SU-DHL-6 (cell line): ENCODE results near the gene ZC3H12D.
"Not testable (repeated sequence)": the region's sequence is repeated elsewhere in the genome, so short reads cannot be mapped to it uniquely, and the experiment has no call there.

Experiments
- H2AFZ ChIP-seq: fragments of 200-600 bp; sonication (generic); 2 replicates; pipeline ENCODE4 v1.6.1; 2014; ENCODE audit warnings: low read depth, mild to moderate bottlenecking, moderate library complexity, mixed read lengths, antibody characterized with exemption, low read length; ENCODE audit not compliant: severe bottlenecking
- H3F3A ChIP-seq: fragments of 200-600 bp; shearing (Covaris generic); 2 replicates; pipeline ENCODE4 v1.6.0; 2016; ENCODE audit warnings: antibody characterized with exemption, mild to moderate bottlenecking; ENCODE audit not compliant: insufficient read depth
- H3K27ac ChIP-seq: fragments of 200-600 bp; sonication (generic); 2 replicates; pipeline ENCODE4 v1.5.1; 2016; ENCODE audit warnings: low read depth, mild to moderate bottlenecking, low read length, moderate library complexity, mixed read lengths
- H3K27me3 ChIP-seq: fragments of 200-600 bp; sonication (generic), shearing (Covaris generic); 2 replicates; pipeline ENCODE4 v1.6.0; 2014; ENCODE audit warnings: mild to moderate bottlenecking, low read length
- H3K36me3 ChIP-seq: fragments of 200-600 bp; sonication (generic); 2 replicates; pipeline ENCODE4 v1.6.1; 2014; ENCODE audit warnings: mild to moderate bottlenecking, low read length, mixed read lengths
- H3K4me2 ChIP-seq: fragments of 300-600, 200-600 bp; shearing (Covaris generic), sonication (generic); 2 replicates; pipeline ENCODE4 v1.6.0; 2014; ENCODE audit warnings: low read length, low read depth, mild to moderate bottlenecking; ENCODE audit not compliant: poor library complexity, severe bottlenecking
- H3K4me3 ChIP-seq: fragments of 200-600 bp; sonication (generic); 2 replicates; pipeline ENCODE4 v1.5.1; 2014; ENCODE audit warnings: antibody characterized with exemption, low read length, mild to moderate bottlenecking, mixed read lengths; ENCODE audit not compliant: insufficient read depth, poor library complexity, severe bottlenecking
- H3K79me2 ChIP-seq: fragments of 200-600 bp; sonication (generic); 2 replicates; pipeline ENCODE4 v1.6.1; 2014; ENCODE audit warnings: mild to moderate bottlenecking, low read length, moderate library complexity; ENCODE audit not compliant: insufficient read depth
- H3K9ac ChIP-seq: fragments of 200-600 bp; sonication (generic); 2 replicates; pipeline ENCODE4 v1.7.0; 2014; ENCODE audit warnings: mild to moderate bottlenecking, low read length
- H3K9me2 ChIP-seq: fragments of 200-600 bp; sonication (generic); replicated peaks from 2 replicates; pipeline ENCODE4 v1.6.1; 2014; ENCODE audit warnings: low read length; ENCODE audit not compliant: insufficient read depth
- H3K9me3 ChIP-seq: fragments of 200-600 bp; sonication (generic); 2 replicates; pipeline ENCODE4 v1.6.1; 2014; ENCODE audit warnings: low read length, mixed read lengths; ENCODE audit not compliant: insufficient read depth
- H4K20me1 ChIP-seq: fragments of 200-600 bp; sonication (generic); 2 replicates; pipeline ENCODE4 v1.6.1; 2014; ENCODE audit warnings: low read depth, mild to moderate bottlenecking, antibody characterized with exemption, low read length, moderate library complexity, mixed read lengths
- EZH2phosphoT487 ChIP-seq: fragments of 200-600 bp; sonication (generic), shearing (Covaris generic); conservative IDR thresholded peaks from 2 replicates; pipeline ENCODE4 v1.6.1; 2018; ENCODE audit warnings: mild to moderate bottlenecking, antibody characterized with exemption, low read length, moderate library complexity, mixed read lengths
- TF ChIP-seq, protein P1 (sequence below): fragments of 200-600 bp; sonication (generic); IDR thresholded peaks from one replicate; pipeline ENCODE4 v1.5.1; 2017; ENCODE audit warnings: antibody characterized with exemption, mild to moderate bottlenecking, low read length, moderate library complexity; ENCODE audit not compliant: insufficient read depth, poor library complexity, severe bottlenecking

ZC3H12D gene

DNA sequence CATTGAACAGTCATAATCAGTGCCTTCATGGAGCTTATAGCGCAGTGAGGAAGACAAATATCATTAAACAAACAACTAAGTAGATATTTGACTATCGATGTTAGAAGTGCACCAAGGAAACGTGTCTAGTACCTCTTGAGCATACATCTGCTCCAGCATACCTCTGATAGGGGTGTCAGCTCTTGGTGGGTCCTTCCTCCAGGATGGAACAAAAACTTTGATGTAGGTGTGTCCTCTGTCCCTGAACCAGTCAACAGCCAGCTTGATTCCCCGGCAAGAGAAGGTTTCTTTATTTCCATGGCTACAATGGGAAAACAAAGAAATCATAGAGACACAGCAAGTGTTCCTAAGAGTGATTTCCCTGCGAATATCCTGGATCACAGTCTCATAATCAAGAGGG is 23.1 kb downstream of the ZC3H12D start:
- H3K4me2 ChIP-seq: no peak overlapping the region
- no peaks in the 10 kb centered on the region for H4K20me1 ChIP-seq
- no peak overlapping the region for H3K27ac ChIP-seq
- peaks cover 24% of the 10 kb centered on the region for H3K79me2 ChIP-seq
- H2AFZ ChIP-seq: no peak overlapping the region
- no peaks in the 10 kb centered on the region for H3K27me3 ChIP-seq
- peaks cover 19% of the 10 kb centered on the region for H3K36me3 ChIP-seq
- H3K9me2 ChIP-seq: no peaks in the 10 kb centered on the region
- TF ChIP-seq, protein P1, sequence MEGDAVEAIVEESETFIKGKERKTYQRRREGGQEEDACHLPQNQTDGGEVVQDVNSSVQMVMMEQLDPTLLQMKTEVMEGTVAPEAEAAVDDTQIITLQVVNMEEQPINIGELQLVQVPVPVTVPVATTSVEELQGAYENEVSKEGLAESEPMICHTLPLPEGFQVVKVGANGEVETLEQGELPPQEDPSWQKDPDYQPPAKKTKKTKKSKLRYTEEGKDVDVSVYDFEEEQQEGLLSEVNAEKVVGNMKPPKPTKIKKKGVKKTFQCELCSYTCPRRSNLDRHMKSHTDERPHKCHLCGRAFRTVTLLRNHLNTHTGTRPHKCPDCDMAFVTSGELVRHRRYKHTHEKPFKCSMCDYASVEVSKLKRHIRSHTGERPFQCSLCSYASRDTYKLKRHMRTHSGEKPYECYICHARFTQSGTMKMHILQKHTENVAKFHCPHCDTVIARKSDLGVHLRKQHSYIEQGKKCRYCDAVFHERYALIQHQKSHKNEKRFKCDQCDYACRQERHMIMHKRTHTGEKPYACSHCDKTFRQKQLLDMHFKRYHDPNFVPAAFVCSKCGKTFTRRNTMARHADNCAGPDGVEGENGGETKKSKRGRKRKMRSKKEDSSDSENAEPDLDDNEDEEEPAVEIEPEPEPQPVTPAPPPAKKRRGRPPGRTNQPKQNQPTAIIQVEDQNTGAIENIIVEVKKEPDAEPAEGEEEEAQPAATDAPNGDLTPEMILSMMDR: no peak
- no peak for TF ChIP-seq EZH2phosphoT487
- no peak overlapping the region for H3K9ac ChIP-seq
- no peak overlapping the region for H3K4me3 ChIP-seq
- H3F3A ChIP-seq: peaks cover 9% of the 10 kb centered on the region; the same call in 1 of the 2 replicates
- no peaks in the 10 kb centered on the region for H3K9me3 ChIP-seq

DNA sequence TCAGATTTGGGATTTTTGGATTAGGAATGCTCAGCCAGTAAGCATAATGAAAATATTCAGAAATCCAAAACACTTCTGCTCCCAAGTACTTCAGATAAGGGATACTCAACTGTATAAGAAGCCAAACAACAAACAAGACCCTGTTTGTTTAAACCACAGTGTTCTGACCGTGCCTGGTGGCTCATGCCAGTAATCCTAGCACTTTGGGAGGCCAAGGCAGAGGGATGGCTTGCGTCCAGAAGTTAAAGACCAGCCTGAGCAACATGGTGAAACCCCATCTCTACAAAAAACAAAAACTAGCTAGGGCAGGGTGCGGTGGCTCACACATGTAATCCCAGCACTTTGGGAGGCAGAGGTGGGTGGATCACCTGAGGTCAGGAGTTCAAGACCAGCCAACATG is 24.6 kb downstream of the ZC3H12D start:
- H3K4me2 ChIP-seq, H3K9me2 ChIP-seq, H3K27ac ChIP-seq, H3K9me3 ChIP-seq, H2AFZ ChIP-seq, H3K9ac ChIP-seq, H3K27me3 ChIP-seq, H3F3A ChIP-seq, H3K4me3 ChIP-seq, H4K20me1 ChIP-seq: not testable (repeated sequence)
- peaks cover 11% of the 10 kb centered on the region; the same call in 1 of the 2 replicates for H3K79me2 ChIP-seq
- peaks cover 19% of the 10 kb centered on the region for H3K36me3 ChIP-seq

GRCh38 chr6:149459761-149460160 is 25.1 kb downstream of the ZC3H12D start:
- Histone ChIP-seq H3K4me3 (no peak overlapping the region), H3K9ac (no peak overlapping the region), H3F3A (no peaks in the 10 kb centered on the region), H3K9me3 (no peaks in the 10 kb centered on the region), H3K4me2 (no peak overlapping the region), H3K36me3 (peaks cover 19% of the 10 kb centered on the region), H4K20me1 (no peaks in the 10 kb centered on the region), H3K27me3 (no peaks in the 10 kb centered on the region), H3K27ac (no peak overlapping the region), H2AFZ (no peak overlapping the region), H3K9me2 (no peaks in the 10 kb centered on the region), H3K79me2 (peaks cover 8% of the 10 kb centered on the region; the same call in 1 of the 2 replicates)
- no peak for TF ChIP-seq EZH2phosphoT487
- TF ChIP-seq, protein P1: no peak

DNA sequence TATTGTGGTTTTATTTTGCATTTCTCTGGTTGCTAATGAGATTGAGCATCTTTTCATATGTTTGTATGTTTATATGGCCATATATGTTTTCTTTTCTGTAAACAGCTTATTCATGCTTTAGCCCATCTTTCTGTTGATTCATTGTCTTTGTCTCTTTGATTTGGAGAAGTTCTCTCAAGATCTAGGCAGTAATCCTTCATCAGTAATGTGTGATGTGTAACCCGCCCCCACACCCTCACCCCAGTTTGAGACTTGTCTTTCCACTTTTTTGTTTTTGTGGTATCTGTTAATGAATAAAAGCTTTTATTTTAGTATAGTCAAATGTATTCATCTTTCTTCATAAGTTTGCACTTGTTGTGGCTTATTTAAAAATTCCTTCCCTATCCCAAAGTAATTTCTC is 26.0 kb downstream of the ZC3H12D start:
- H3K9me3 ChIP-seq: no peaks in the 10 kb centered on the region
- H3K27ac ChIP-seq: no peak overlapping the region
- H3K4me2 ChIP-seq: no peak overlapping the region
- H3K27me3 ChIP-seq: no peaks in the 10 kb centered on the region
- no peak overlapping the region for H2AFZ ChIP-seq
- no peaks in the 10 kb centered on the region for H3F3A ChIP-seq
- no peak for TF ChIP-seq EZH2phosphoT487
- H3K9me2 ChIP-seq: no peaks in the 10 kb centered on the region
- H3K36me3 ChIP-seq: peaks cover 19% of the 10 kb centered on the region
- no peak overlapping the region for H3K4me3 ChIP-seq
- no peak overlapping the region for H3K9ac ChIP-seq
- no peaks in the 10 kb centered on the region for H4K20me1 ChIP-seq
- peaks cover 1% of the 10 kb centered on the region; the same call in 1 of the 2 replicates for H3K79me2 ChIP-seq
